HEK293 (cell line): Measurements from ENCODE around the gene PKP4.

Experiments
- CTCF ChIA-PET: fragments of 350-600 bp; formaldehyde crosslinking; extraction: SDS; loops from one replicate; lab custom pipeline; 2021; ENCODE audit warnings: antibody characterized with exemption; lab: Yijun Ruan, JAX
- POLR2A ChIA-PET: fragments of 300-600 bp; formaldehyde crosslinking; extraction: SDS; loops from one replicate; lab custom pipeline; 2020; ENCODE audit warnings: antibody characterized with exemption, inconsistent platforms; lab: Yijun Ruan, JAX
- H3K27ac ChIP-seq: fragments of 200-500 bp; sonication (Bioruptor generic); 2 replicates; pipeline ENCODE4 v1.5.1; 2014; ENCODE audit warnings: low read depth, low read length, control low read depth, inconsistent platforms; ENCODE audit errors: extremely low read depth
- H3K36me3 ChIP-seq, 2 experiments: fragments of 200-500 bp in 1 of 2; sonication (Bioruptor generic) in 1 of 2; 1 replicate in 1 of 2; 2 replicates in 1 of 2; pipeline ENCODE4 v1.5.1; 2014 to 2017; ENCODE audit warnings: inconsistent platforms in 2 of 2, low read length in 2 of 2; ENCODE audit not compliant: control insufficient read depth in 2 of 2, insufficient read depth in 1 of 2
- H3K4me1 ChIP-seq: fragments of 200-500 bp; sonication (Bioruptor generic); 2 replicates; pipeline ENCODE4 v1.5.1; 2014; ENCODE audit warnings: mild to moderate bottlenecking, low read length, inconsistent platforms; ENCODE audit not compliant: control insufficient read depth, insufficient read depth
- H3K4me3 ChIP-seq: 2 replicates; pipeline ENCODE4 v1.5.1; 2011; ENCODE audit warnings: low read depth, mild to moderate bottlenecking, control low read depth, low read length, moderate library complexity
- H3K9me3 ChIP-seq: fragments of 200-500 bp; sonication (Bioruptor generic); 2 replicates; pipeline ENCODE4 v1.5.1; 2014; ENCODE audit warnings: low read depth, low read length, inconsistent platforms; ENCODE audit not compliant: control insufficient read depth, insufficient read depth
- BCL6B ChIP-seq: fragments of 450-650 bp; formaldehyde crosslinking; IDR thresholded peaks from 2 replicates; pipeline ENCODE4 v1.5.1; 2017; ENCODE audit warnings: missing biosample characterization, missing genetic modification characterization
- GLIS2 ChIP-seq: fragments of 450-650 bp; formaldehyde crosslinking; IDR thresholded peaks from 2 replicates; pipeline ENCODE4 v1.5.1; 2016; ENCODE audit warnings: missing biosample characterization, missing genetic modification characterization
- MZF1 ChIP-seq: fragments of 450-650 bp; formaldehyde crosslinking; IDR thresholded peaks from 2 replicates; pipeline ENCODE4 v1.5.1; 2017; ENCODE audit warnings: missing biosample characterization, missing genetic modification characterization, borderline replicate concordance
- SP3 ChIP-seq: fragments of 450-650 bp; formaldehyde crosslinking; IDR thresholded peaks from 2 replicates; pipeline ENCODE4 v1.5.1; 2016; ENCODE audit warnings: missing biosample characterization, missing genetic modification characterization
- ZBTB11 ChIP-seq: fragments of 450-650 bp; formaldehyde crosslinking; conservative IDR thresholded peaks from 2 replicates; pipeline ENCODE4 v1.5.1; 2016; ENCODE audit warnings: low read depth, missing biosample characterization, missing genetic modification characterization
- ZBTB17 ChIP-seq: fragments of 450-650 bp; formaldehyde crosslinking; IDR thresholded peaks from 2 replicates; pipeline ENCODE4 v1.5.1; 2016; ENCODE audit warnings: missing biosample characterization, missing genetic modification characterization
- ZBTB21 ChIP-seq: fragments of 450-650 bp; formaldehyde crosslinking; IDR thresholded peaks from 2 replicates; pipeline ENCODE4 v1.5.1; 2017; ENCODE audit warnings: missing biosample characterization, missing genetic modification characterization
- ZBTB6 ChIP-seq: fragments of 450-650 bp; formaldehyde crosslinking; IDR thresholded peaks from 2 replicates; pipeline ENCODE4 v1.5.1; 2017; ENCODE audit warnings: missing biosample characterization, missing genetic modification characterization
- ZFHX2 ChIP-seq: fragments of 450-650 bp; formaldehyde crosslinking; conservative IDR thresholded peaks from 2 replicates; pipeline ENCODE4 v1.5.1; 2016; ENCODE audit warnings: missing biosample characterization, missing genetic modification characterization
- ZNF140 ChIP-seq: fragments of 450-650 bp; formaldehyde crosslinking; IDR thresholded peaks from 2 replicates; pipeline ENCODE4 v1.5.1; 2016; ENCODE audit warnings: missing biosample characterization, missing genetic modification characterization
- ZNF146 ChIP-seq: fragments of 450-650 bp; formaldehyde crosslinking; IDR thresholded peaks from 2 replicates; pipeline ENCODE4 v1.5.1; 2016; ENCODE audit warnings: missing biosample characterization, missing genetic modification characterization
- ZNF155 ChIP-seq: fragments of 450-650 bp; formaldehyde crosslinking; IDR thresholded peaks from 2 replicates; pipeline ENCODE4 v1.5.1; 2016; ENCODE audit warnings: missing biosample characterization, missing genetic modification characterization
- ZNF157 ChIP-seq: fragments of 450-650 bp; formaldehyde crosslinking; IDR thresholded peaks from 2 replicates; pipeline ENCODE4 v1.5.1; 2016; ENCODE audit warnings: missing biosample characterization, missing genetic modification characterization
- ZNF302 ChIP-seq: fragments of 450-650 bp; formaldehyde crosslinking; IDR thresholded peaks from 2 replicates; pipeline ENCODE4 v1.5.1; 2016; ENCODE audit warnings: missing biosample characterization, missing genetic modification characterization, low read depth
- ZNF521 ChIP-seq: fragments of 450-650 bp; formaldehyde crosslinking; IDR thresholded peaks from 2 replicates; pipeline ENCODE4 v1.5.1; 2017; ENCODE audit warnings: missing biosample characterization, mild to moderate bottlenecking, missing genetic modification characterization
- ZNF555 ChIP-seq: fragments of 450-650 bp; formaldehyde crosslinking; conservative IDR thresholded peaks from 2 replicates; pipeline ENCODE4 v1.5.1; 2017; ENCODE audit warnings: missing biosample characterization, mild to moderate bottlenecking, missing genetic modification characterization, inconsistent platforms
- ZNF596 ChIP-seq: fragments of 450-650 bp; IDR thresholded peaks from 2 replicates; pipeline ENCODE4 v1.5.0; 2018; ENCODE audit warnings: missing biosample characterization, mild to moderate bottlenecking, missing genetic modification characterization, moderate library complexity
- ZNF664 ChIP-seq: fragments of 450-650 bp; formaldehyde crosslinking; IDR thresholded peaks from 2 replicates; pipeline ENCODE4 v1.5.1; 2016; ENCODE audit warnings: missing biosample characterization, missing genetic modification characterization
- ZNF692 ChIP-seq: fragments of 450-650 bp; formaldehyde crosslinking; IDR thresholded peaks from 2 replicates; pipeline ENCODE4 v1.5.1; 2016; ENCODE audit warnings: missing biosample characterization, missing genetic modification characterization
- ZNF768 ChIP-seq: fragments of 450-650 bp; formaldehyde crosslinking; IDR thresholded peaks from 2 replicates; pipeline ENCODE4 v1.5.1; 2018; ENCODE audit warnings: missing biosample characterization, mild to moderate bottlenecking, missing genetic modification characterization
- ZSCAN4 ChIP-seq: fragments of 450-650 bp; formaldehyde crosslinking; IDR thresholded peaks from 2 replicates; pipeline ENCODE4 v1.5.1; 2017; ENCODE audit warnings: missing biosample characterization, missing genetic modification characterization

Gene PKP4

GRCh38 chr2:158546412-158547144 lies 89.8 kb downstream of the PKP4 start (continued):
- no peak for TF ChIP-seq ZBTB11 (tag by site-specific recombination)
- no peak for TF ChIP-seq ZNF157
- TF ChIP-seq ZBTB17 (tag by site-specific recombination) = no peak
- TF ChIP-seq ZBTB6 (tag by site-specific recombination) = no peak
- TF ChIP-seq ZFHX2 (tag by site-specific recombination) = no peak
- TF ChIP-seq, all 188 proteins: peak for 0

- H3K27ac ChIP-seq = no peak overlapping the region
- H3K4me3 ChIP-seq = no peak overlapping the region
- H3K36me3 ChIP-seq = peaks cover 0 to 7% of the 10 kb centered on the region in 2 experiments; a peak in 1 of 3 replicates
- ChIA-PET CTCF (interaction anchor here (0.7 kb wide), 1 partner anchor 86 kb away, joined by 3 read pairs; no protein-coding TSS in a partner anchor), POLR2A (no interaction called here)
- no peaks in the 10 kb centered on the region for H3K9me3 ChIP-seq
- TF ChIP-seq GLIS2 (tag by site-specific recombination) = no peak
- TF ChIP-seq, all 188 proteins: peak for 0
- H3K4me1 ChIP-seq = no peaks in the 10 kb centered on the region
These were observed 96.5 kb downstream of the PKP4 start for GRCh38 chr2:158553257-158553656.

- H3K36me3 ChIP-seq = no peaks in the 10 kb centered on the region
- no peaks in the 10 kb centered on the region for H3K4me1 ChIP-seq
- no peak overlapping the region for H3K27ac ChIP-seq
- ChIA-PET CTCF (interaction anchor here (1.5 kb wide), 1 partner anchor 521 kb away, joined by 3 read pairs; no protein-coding TSS in a partner anchor), POLR2A (no interaction called here)
- H3K9me3 ChIP-seq = no peaks in the 10 kb centered on the region
- TF ChIP-seq ZNF302 (tag by site-specific recombination) = no peak
- no peak overlapping the region for H3K4me3 ChIP-seq
These were observed 98.2 kb downstream of the PKP4 start for GRCh38 chr2:158554996-158555395.

GRCh38 chr2:158556124-158556523 lies 99.4 kb downstream of the PKP4 start:
- CTCF ChIA-PET = interaction anchor here (0.6 kb wide), 1 partner anchor 275 kb away, joined by 3 read pairs; no protein-coding TSS in a partner anchor
- TF ChIP-seq BCL6B (tag by site-specific recombination) (no peak), ZNF596 (tag by site-specific recombination) (no peak), ZNF768 (tag by site-specific recombination) (no peak), ZNF692 (no peak), ZSCAN4 (tag by site-specific recombination) (no peak), ZNF155 (no peak), ZNF555 (tag by site-specific recombination) (no peak), MZF1 (no peak), ZNF521 (no peak), SP3 (no peak), ZNF664 (no peak), ZNF140 (tag by site-specific recombination) (no peak), ZNF146 (tag by site-specific recombination) (no peak), ZBTB21 (tag by site-specific recombination) (no peak)

More at GRCh38 chr2:158556124-158556523, 99.4 kb downstream of the PKP4 start:
- Histone ChIP-seq H3K4me1 (no peaks in the 10 kb centered on the region), H3K4me3 (no peak overlapping the region), H3K27ac (no peak overlapping the region), H3K36me3 (no peaks in the 10 kb centered on the region), H3K9me3 (no peaks in the 10 kb centered on the region)
- POLR2A ChIA-PET = no interaction called here
